Activated CD8-positive, alpha-beta memory T cell treated with anti-CD3 and anti-CD28 coated beads, Interleukin-2, amount 50 U/mL, for 48 hours (primary cell): Measurements from ENCODE around the gene SDHA.

ENCODE experiments used
- DNase-seq: peaks from one replicate; pipeline ENCODE4 v3.0.0-alpha.2; 2020

Gene SDHA

DNA sequence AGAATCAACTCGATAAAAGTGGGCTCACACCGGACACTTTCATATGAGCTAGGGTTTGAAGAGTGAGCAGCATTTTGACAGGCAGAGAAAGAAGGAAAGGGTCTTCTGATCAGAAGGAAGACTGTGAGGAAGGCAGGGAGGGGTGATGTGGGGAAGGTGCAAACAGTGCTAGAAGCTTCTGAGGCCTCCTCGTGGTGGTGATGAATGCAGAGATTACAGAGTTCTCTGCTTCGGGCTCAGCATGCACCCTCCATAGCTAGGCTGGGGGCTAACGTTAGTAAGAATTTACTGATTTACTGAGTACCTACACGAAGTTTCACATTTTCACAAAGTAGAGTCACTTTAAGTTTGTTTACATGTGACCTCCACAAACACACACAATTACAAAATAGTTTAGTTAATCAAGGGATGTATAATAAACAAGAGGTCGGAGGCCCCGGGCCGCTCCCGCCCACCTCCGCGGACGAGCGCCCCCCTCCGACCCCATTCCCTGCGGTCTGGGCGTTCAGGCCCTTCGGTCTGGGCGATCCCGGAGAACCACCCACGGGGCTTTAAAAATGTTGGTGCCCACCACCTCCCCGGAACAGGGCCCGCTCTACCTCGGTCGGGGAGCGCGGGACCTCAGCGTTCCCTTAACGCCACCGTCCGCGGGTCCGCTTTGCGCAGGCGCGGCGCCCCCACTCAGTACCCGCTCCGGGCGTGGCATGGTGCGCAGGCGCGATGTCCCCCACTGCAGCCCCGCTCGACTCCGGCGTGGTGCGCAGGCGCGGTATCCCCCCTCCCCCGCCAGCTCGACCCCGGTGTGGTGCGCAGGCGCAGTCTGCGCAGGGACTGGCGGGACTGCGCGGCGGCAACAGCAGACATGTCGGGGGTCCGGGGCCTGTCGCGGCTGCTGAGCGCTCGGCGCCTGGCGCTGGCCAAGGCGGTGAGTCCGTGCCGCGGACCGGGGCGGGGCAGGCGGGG, at the start of gene SDHA, which contains the start of gene CCDC127:
SDHA (plus strand) TSS at position 827 of the 963 bp plus-strand sequence; CDS start at position 863, 36 bp downstream.
CCDC127 (minus strand) TSS at position 660 of the 963 bp plus-strand sequence. CDS start 1,304 bp downstream, outside the sequence.
- DNase-seq: peak; percentile 100

GRCh38 chr5:169071-169727, 48.9 kb upstream of the SDHA start:
- DNase-seq: no peak

GRCh38 chr5:169728-170094, 48.4 kb upstream of the SDHA start:
- no peak for DNase-seq

GRCh38 chr5:170971-171800, 46.9 kb upstream of the SDHA start:
- DNase-seq: peak; percentile 32

GRCh38 chr5:171801-172331, 46.3 kb upstream of the SDHA start:
- DNase-seq: peak; percentile 32

GRCh38 chr5:172421-172820, 45.7 kb upstream of the SDHA start:
- peak; percentile 10 for DNase-seq

DNA sequence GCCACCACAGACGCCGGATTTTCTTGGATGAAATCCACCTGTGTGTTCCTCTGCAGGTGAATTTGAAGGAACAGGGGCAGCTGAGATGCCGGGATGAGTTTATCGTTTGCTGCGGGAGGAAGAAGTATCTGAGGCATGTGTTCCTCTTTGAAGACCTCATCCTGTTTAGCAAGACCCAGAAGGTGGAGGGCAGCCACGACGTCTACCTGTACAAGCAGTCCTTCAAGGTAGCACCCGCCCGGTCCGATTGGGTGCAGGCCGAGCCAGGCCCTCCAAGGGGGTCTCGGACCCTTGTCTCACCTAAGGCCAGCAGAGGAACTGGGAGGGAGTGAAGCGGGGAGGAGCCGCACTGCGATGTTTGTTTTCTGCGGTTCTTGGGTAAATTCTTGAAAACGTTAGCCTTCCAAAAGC, 45.3 kb upstream of the SDHA start:
- DNase-seq: no peak

DNA sequence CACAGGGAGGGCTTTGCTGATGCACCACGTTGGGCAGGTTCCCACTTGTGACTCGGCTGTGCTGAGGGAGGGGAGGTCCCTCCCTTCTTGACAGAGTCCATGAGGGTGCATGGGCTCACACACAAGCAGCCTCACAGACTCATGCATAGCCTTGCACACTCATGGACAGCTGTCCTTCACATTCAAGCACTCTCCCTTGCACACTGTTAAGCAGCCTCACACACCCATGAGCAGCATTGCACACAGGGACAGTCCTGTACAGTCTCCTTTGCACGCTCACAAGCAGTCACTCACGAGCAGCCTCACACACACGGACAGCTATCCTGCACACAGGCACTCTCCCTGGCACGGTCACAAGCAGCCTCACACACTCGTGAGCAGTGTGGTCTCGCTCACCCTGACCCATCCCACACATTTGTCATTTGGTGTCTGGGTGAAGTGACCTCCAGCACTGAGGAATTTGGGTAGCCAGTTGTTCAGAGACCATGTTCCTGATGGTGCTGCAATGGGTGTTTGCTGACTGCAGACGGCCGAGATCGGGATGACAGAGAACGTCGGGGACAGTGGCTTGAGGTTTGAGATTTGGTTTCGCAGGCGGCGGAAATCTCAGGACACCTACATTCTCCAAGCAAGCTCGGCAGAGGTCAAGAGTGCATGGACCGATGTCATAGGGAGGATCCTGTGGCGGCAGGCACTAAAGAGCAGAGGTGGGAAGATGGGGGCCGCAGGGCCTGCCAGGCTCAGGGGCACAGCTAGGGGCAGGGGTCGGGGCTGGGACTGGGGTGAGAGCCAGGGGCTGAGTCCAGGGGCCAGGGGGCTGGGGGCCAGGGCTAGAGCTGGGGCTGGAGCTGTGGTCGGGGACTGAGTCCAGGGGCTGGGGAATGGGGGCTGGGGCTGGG, 44.5 kb upstream of the SDHA start:
- no peak for DNase-seq

- DNase-seq: no peak
Measured at GRCh38 chr5:174291-174600, 43.9 kb upstream of the SDHA start.

GRCh38 chr5:174876-175465, 43.1 kb upstream of the SDHA start:
- DNase-seq: no peak

DNA sequence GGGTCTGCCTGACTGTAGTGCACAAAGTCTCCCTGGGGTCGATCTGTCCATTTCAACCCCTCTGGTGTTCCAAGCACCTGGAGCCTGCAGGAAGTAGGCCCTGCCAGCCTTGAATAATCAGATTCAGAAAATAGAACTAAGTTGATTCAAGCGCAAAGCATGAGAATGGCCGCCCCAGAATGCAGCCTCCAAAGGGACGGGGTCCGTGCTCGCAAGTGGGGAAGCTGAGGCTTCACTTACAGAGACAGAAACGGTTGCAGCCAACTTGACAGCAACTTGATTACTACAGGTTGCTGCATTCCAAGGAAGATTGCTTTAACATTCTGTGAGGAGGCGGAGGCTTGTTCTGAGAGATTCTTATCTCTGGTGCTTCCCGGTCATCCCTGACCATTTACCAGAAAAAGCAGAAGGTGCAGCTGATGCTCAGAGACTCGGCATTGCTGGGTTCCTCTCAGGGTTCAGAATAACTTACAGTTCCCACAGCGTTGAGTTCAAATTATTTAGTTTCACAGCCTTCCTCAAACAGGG, 41.8 kb upstream of the SDHA start:
- no peak for DNase-seq

DNA sequence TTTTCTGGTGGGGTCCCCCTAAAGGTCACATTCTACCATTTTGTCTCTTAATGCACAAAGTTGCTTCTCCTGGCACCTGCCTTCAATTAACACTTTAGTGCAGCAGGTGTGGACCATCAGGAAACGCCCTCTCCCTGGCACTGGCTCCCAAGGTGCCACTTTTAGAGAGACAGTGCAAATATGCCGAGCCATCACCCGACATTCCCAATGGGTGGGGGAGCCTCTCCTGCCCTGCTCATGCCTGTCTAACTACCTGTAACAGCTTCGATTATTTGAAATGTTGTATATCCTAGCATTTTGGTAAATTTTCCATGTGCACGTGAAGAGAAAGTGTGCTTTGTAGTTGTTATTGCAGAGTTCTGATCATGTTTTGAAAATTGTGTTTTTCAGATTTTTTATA, 40.0 kb upstream of the SDHA start:
- no peak for DNase-seq

- no peak for DNase-seq
Measured at GRCh38 chr5:179401-179800, 38.7 kb upstream of the SDHA start.

DNA sequence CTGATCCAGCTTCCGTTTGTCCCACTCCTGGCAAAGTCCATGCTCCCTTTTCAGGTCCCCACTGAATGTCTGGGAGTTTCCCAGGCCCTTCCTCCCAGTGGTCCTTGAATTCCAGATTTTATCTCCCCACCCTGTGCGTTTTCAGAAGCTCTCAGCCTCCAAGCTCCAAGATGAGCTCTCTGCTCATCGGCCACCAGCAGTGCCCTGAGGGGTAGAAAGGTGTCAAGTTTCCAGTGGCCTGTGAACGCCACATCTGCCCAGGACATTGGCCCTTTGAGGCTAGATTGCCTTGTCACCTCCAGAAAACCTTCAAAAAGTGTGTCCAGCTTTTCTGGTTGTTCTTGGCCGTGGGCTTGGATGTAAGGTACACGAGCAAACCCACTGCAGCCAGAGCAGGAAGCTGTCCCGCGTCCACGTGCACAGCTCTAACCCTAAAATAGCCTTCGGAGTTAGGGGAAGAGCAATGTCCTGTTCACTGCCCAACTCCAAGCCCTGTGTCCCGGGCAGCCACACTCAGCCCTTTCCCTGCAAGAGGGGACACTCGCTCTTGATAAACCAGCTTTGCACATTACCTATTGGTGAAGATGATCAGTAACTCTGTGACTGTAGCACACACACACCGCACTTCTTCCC, 37.7 kb upstream of the SDHA start:
- DNase-seq: no peak

- DNase-seq: no peak
Measured at GRCh38 chr5:181160-181559, 37.0 kb upstream of the SDHA start.

DNA sequence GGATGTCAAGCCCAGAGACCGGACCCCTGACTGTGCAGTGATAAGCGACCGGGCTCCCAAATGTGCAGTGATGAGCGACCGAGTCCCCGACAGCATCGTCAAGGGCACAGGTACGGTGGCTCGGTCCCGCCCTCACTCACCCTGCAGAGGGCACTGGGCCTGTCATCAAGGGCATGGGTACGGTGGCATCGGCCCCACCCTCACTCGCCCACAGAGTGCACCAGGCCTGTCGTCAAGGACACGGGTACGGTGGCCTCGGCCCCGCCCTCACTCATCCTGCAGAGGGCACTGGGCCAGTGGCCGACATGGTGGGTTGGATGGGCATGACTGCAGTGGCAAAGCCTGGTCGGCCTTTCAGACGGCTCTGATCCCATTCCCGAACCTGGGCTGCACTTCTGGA, 36.6 kb upstream of the SDHA start:
- no peak for DNase-seq

DNA sequence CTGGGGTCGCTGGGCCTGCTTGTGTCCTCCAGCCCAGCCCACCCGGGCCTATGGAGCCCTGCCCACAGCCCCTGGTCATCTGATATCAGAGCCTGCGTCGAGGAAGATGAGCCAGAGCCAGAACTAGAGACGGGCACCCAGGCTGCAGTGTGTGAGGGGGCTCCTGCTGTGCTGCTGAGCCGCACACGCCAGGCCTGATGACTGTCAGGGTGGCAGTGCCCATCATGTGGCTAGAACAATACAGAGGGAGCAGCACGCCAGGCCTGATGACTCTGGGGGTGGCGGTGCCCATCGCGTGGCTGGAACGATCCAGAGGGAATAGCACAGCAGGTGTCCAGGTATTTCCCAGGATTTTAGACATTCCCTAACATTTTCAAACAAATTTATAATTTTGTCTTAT, 36.0 kb upstream of the SDHA start:
- no peak for DNase-seq

- no peak for DNase-seq
Measured at GRCh38 chr5:184471-184870, 33.6 kb upstream of the SDHA start.

- no peak for DNase-seq
Measured at GRCh38 chr5:185095-186070, 32.7 kb upstream of the SDHA start.
